Neuron (in vitro differentiated cells): ENCODE data around the gene HEXD.

Source experiments
- H2AFZ ChIP-seq: one replicate; pipeline ENCODE4 v1.6.1; 2013; ENCODE audit warnings: low read depth, mild to moderate bottlenecking, inconsistent platforms, low read length, moderate library complexity
- H3K27me3 ChIP-seq: one replicate; pipeline ENCODE4 v1.6.1; 2013; ENCODE audit warnings: low read length; ENCODE audit not compliant: insufficient read depth
- H3K36me3 ChIP-seq: one replicate; pipeline ENCODE4 v1.6.1; 2013; ENCODE audit warnings: low read length; ENCODE audit not compliant: insufficient read depth
- H3K4me1 ChIP-seq: one replicate; pipeline ENCODE4 v1.6.1; 2013; ENCODE audit warnings: low read length; ENCODE audit not compliant: insufficient read depth
- H3K4me3 ChIP-seq: 2 replicates; pipeline ENCODE4 v1.5.1; 2013; ENCODE audit warnings: mild to moderate bottlenecking, low read length, moderate library complexity
- H3K9me3 ChIP-seq: one replicate; pipeline ENCODE4 v1.6.1; 2013; ENCODE audit warnings: low read length

Gene HEXD

DNA sequence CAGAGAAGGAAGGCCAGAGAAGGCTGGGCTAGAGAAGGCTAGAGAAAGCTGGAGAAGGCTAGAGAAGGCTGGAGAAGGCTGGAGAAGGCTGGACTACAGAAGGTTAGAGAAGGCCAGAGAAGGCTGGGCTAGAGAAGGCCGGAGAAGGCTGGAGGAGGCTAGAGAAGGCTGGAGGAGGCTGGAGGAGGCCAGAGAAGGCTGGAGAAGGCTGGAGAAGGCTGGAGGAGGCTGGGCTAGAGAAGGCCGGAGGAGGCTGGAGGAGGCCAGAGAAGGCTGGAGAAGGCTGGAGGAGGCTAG is 6.7 kb downstream of the HEXD start:
- Histone ChIP-seq H3K36me3 (peaks cover 15% of the 10 kb centered on the region), H3K4me3 (no peak overlapping the region), H2AFZ (no peak overlapping the region), H3K9me3 (peaks cover 6% of the 10 kb centered on the region), H3K27me3 (no peaks in the 10 kb centered on the region), H3K4me1 (peaks cover under 1% of the 10 kb centered on the region)

DNA sequence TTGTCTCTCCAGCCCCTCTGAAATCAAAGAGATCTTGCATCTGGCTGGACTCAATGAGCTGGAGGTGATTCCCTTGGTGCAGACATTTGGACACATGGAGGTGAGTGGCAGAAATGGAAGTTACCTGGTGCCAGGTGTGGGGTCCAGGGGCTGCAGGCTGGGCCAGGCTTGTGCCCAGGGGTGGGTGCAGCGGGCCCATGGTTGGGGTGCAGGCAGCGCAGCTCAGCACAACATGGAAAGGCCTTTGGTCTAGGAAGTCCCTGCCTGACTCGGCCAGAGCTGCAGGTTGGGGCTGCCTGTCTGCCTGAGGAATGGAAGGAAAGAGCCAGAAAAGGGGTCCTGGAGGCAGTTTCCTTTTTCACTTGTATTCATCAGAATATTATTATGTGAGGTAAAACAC is 10.4 kb downstream of the HEXD start:
- no peaks in the 10 kb centered on the region for H3K9me3 ChIP-seq
- no peaks in the 10 kb centered on the region for H3K4me1 ChIP-seq
- H3K4me3 ChIP-seq: no peak overlapping the region
- H3K27me3 ChIP-seq: no peaks in the 10 kb centered on the region
- no peak overlapping the region for H2AFZ ChIP-seq
- H3K36me3 ChIP-seq: peaks cover 6% of the 10 kb centered on the region

DNA sequence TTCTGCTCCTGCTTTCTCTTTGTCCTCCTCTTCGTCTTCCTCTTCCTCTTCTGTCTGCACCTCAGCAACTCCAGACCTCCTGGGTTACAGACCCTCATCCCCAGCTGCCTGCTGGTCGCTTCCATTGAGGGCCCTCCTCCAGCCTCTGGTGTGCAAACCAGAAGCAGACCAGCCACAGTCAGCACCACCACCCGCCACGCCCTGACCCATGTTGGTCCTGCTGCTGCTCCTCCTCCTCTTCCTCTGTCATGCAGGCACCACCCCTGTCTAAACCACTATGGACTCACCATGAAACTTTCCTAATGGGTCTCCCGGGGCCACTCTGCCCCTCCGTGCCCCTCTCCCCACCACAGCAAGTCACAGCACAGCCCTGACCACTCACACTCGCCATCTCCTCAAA is 11.7 kb downstream of the HEXD start:
- Histone ChIP-seq H3K9me3 (no peaks in the 10 kb centered on the region), H3K36me3 (peaks cover 8% of the 10 kb centered on the region), H3K27me3 (no peaks in the 10 kb centered on the region), H2AFZ (no peak overlapping the region), H3K4me3 (no peak overlapping the region), H3K4me1 (no peaks in the 10 kb centered on the region)

DNA sequence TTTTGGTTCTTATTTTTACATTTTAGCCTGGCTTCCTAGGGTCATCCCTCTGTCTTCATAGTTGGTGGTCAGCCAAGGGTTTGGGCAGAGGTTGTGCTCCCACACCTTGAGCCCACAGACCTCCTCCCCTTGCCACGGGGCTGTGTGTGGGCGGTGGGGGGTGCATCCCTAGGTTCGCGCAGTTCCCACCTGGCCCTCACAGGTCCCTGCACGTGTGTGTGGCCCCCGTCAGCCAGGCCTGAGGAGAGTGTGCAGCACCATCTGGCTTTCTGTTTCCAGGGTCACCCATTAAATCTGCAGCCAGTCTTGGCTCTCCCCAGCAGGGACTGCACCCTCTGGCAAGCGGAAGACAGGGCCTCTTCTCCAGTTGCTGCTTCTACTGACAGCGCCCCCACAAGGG is 13.9 kb downstream of the HEXD start:
- no peaks in the 10 kb centered on the region for H3K9me3 ChIP-seq
- no peak overlapping the region for H3K4me3 ChIP-seq
- H2AFZ ChIP-seq: no peak overlapping the region
- no peaks in the 10 kb centered on the region for H3K27me3 ChIP-seq
- H3K36me3 ChIP-seq: peaks cover 12% of the 10 kb centered on the region
- H3K4me1 ChIP-seq: no peaks in the 10 kb centered on the region

DNA sequence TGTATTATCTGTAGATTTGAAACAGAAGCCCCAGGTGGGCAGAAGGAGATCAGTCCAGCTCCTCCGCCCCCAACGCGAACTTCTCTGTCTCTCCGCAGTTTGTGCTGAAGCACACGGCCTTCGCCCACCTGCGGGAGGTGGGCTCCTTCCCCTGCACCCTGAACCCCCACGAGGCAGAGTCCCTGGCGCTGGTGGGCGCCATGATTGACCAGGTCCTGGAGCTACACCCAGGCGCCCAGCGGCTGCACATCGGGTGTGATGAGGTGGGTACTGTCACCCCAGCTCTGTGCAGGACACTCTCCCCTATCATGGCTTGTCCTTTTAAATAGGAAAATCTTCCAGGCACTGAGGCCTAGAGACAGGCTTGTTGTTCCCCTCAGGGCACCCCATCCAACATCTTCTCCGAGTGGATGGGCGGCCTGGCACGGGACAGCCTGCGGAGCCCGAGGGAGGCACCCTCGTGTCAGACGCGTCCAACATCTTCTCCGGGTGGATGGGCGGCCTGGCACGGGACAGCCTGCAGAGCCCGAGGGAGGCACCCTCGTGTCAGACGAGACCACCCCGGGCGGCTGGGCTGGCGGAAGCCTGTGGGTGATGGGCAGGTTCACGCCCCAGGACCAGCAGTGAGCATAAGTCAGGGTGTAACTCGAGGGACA is 15.5 kb downstream of the HEXD start:
- no peaks in the 10 kb centered on the region for H3K9me3 ChIP-seq
- no peak overlapping the region for H3K4me3 ChIP-seq
- no peak overlapping the region for H2AFZ ChIP-seq
- H3K36me3 ChIP-seq: peaks cover 14% of the 10 kb centered on the region
- H3K27me3 ChIP-seq: no peaks in the 10 kb centered on the region
- H3K4me1 ChIP-seq: no peaks in the 10 kb centered on the region

DNA sequence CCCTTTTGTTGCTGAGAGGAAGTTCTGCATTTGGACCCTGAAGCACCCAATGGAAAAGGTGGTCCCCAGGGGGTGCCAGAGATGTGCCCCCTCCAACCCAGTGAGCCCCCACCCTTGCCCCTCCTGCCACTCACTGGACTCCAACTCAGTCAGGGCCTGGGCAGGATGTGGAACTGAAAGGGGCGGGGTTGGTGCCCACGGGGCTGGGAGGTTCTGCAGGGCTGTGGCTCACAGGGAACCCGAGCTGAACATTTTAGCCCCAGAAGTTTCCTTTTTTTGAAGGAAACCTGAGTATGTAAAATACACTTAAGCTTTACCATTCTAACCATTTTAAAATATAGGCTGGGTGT is 16.0 kb downstream of the HEXD start:
- H3K4me3 ChIP-seq: no peak overlapping the region
- no peaks in the 10 kb centered on the region for H3K4me1 ChIP-seq
- no peak overlapping the region for H2AFZ ChIP-seq
- H3K36me3 ChIP-seq: peaks cover 14% of the 10 kb centered on the region
- no peaks in the 10 kb centered on the region for H3K27me3 ChIP-seq
- H3K9me3 ChIP-seq: no peaks in the 10 kb centered on the region

DNA sequence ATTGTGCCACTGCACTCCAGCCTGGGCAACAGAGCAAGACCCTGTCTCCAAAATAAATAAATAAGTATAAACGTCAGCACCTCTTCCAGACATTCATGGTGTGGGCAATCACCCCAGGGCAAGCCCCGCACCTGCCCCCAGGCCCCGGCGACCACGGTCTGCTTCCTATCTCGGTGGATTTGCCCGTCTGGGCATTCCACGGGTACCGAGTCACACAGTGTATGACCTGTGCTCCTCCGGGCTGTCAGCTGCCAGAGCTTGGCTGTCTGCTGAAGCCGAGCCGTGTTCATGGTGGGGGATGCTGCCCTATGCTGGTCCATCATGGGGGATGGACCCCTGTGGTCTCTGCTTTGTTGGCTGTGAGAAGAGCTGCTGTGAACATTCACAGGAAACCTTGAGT is 17.0 kb downstream of the HEXD start:
- peaks cover 14% of the 10 kb centered on the region for H3K36me3 ChIP-seq
- no peaks in the 10 kb centered on the region for H3K27me3 ChIP-seq
- no peaks in the 10 kb centered on the region for H3K9me3 ChIP-seq
- no peak overlapping the region for H2AFZ ChIP-seq
- no peak overlapping the region for H3K4me3 ChIP-seq
- no peaks in the 10 kb centered on the region for H3K4me1 ChIP-seq

DNA sequence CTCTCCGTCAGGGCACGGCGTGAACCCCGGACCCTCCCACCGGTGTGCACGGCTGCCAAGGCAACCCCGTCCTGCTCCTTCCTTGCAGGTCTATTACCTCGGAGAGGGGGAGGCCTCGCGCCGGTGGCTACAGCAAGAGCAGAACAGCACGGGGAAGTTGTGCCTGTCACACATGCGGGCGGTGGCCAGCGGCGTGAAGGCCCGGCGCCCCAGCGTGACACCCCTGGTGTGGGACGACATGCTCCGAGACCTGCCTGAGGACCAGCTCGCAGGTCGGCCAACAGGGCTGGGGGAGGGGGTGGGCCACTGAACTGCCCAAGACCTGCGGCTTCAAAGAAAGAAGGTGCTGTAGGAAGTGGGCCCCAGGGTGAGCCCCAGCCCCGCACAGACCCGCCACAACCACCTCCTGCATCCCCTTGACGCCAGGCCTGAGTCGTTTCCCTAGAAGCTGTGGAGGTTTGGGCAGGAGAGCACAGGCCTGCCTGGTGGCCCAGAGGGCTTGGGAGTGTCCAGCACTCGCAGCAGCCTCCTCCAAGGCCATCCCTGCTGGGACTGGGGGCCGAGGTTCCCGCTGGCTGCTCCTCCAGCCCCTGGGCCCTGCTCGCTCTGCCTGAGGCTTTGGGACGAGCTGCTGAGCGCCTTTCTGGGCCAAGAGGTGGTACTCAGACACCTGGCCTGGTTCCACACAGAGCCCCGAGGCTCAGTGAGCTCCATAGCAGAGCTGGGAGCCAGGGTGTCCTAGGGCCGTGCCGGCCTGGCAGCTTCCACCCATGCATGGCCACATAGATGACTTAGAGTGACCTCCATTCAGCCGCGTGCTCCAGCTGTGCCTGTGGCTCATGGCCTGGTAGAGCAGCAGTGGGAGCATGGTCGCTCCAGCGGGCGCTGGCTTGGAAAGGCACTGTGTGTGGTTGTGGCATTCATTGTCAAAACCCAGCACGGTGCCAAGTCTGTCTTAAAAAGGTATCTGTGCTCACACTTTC is 17.7 kb downstream of the HEXD start:
- H3K4me1 ChIP-seq: no peaks in the 10 kb centered on the region
- no peaks in the 10 kb centered on the region for H3K9me3 ChIP-seq
- H3K27me3 ChIP-seq: no peaks in the 10 kb centered on the region
- H3K4me3 ChIP-seq: no peak overlapping the region
- peaks cover 14% of the 10 kb centered on the region for H3K36me3 ChIP-seq
- no peak overlapping the region for H2AFZ ChIP-seq

DNA sequence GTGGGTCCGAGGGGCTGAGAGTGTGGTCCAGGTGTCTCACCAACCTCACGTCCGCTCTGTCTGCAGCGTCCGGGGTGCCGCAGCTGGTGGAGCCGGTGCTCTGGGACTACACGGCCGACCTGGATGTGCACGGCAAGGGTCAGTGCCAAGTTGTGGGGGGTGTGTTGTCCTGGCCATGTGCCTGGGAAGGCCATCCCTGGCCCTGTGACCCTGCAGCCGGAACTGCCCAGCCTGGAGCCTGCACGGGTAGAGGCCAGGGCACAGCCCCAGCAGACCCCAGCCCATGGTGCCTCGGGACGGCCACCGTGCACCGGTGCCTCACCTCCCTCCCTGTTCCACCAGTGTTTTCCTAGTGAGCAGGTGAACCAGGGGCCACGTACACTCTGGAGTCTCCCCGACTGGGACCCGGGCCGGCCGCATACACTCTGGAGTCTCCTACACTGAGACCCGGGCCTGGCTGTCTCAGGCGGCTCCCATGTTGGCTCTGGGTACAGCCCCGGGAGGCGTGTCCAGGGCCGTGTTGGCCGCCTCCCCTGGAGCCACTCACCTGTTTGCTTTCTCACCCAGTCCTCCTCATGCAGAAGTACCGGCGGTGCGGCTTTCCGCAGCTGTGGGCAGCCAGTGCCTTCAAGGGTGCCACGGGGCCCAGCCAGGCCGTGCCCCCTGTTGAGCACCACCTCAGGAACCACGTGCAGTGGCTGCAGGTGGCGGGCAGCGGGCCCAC is 18.6 kb downstream of the HEXD start:
- no peak overlapping the region for H2AFZ ChIP-seq
- no peaks in the 10 kb centered on the region for H3K27me3 ChIP-seq
- H3K4me1 ChIP-seq: no peaks in the 10 kb centered on the region
- H3K36me3 ChIP-seq: peaks cover 14% of the 10 kb centered on the region
- no peak overlapping the region for H3K4me3 ChIP-seq
- H3K9me3 ChIP-seq: no peaks in the 10 kb centered on the region

DNA sequence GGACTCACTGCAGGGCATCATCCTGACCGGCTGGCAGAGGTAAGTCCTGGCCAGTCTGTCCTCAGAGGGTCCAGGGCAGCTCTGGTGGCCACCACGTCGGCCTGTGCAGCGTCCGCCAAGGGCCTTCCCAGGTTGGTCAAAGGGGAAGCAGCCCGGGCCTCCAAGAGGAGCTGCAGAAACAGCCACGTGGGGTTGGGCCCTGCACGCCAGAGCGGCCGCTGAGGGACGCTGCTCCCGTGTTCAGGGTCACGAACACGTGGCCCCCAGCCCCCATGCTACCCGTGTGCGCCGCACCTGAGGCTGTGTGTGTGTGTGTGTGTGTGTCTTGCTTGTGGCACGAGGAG is 19.1 kb downstream of the HEXD start:
- Histone ChIP-seq H2AFZ (no peak overlapping the region), H3K4me1 (no peaks in the 10 kb centered on the region), H3K9me3 (no peaks in the 10 kb centered on the region), H3K36me3 (peaks cover 16% of the 10 kb centered on the region), H3K27me3 (no peaks in the 10 kb centered on the region), H3K4me3 (no peak overlapping the region)

DNA sequence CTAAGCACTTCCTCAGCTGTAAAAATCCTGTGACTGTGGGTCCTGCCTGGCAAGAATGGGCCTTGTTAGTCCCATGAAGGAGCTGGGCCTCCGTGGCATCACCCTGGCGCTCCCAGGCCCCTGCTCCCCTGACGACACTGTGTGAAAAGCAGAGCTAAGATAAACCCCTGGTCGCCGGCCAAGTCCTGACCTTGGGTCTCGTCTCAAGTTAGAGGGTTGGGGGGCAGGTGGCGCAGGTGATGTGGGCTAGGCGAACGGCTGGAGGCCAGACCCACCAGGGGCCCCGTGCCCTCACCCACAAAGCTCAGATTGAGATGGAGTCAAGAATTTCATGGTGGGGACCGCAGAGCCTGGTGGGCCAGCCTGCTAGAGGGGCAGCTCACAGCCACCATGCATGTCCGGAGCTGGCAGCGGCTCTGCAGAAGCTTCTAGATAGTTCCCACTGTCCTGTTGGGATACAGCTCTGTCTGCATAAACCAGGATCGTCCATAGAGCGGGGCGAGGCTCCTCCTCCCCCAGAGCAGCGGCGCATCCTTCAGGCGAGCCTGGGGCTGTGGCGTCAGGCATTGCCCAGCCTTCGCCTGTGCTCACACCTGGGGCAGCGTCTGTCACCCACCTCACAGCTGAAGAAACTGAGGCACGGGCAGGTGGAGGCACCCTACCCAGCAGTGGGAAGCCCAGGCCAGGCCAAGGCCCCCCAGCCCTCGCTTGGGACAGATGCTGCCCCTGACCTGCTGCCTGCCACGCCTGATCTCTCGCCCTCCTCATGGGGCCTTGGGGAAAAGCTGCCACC is 20.4 kb downstream of the HEXD start:
- Histone ChIP-seq H3K36me3 (peaks cover 26% of the 10 kb centered on the region), H3K9me3 (no peaks in the 10 kb centered on the region), H3K4me1 (no peaks in the 10 kb centered on the region), H3K4me3 (no peak overlapping the region), H3K27me3 (no peaks in the 10 kb centered on the region), H2AFZ (no peak overlapping the region)

DNA sequence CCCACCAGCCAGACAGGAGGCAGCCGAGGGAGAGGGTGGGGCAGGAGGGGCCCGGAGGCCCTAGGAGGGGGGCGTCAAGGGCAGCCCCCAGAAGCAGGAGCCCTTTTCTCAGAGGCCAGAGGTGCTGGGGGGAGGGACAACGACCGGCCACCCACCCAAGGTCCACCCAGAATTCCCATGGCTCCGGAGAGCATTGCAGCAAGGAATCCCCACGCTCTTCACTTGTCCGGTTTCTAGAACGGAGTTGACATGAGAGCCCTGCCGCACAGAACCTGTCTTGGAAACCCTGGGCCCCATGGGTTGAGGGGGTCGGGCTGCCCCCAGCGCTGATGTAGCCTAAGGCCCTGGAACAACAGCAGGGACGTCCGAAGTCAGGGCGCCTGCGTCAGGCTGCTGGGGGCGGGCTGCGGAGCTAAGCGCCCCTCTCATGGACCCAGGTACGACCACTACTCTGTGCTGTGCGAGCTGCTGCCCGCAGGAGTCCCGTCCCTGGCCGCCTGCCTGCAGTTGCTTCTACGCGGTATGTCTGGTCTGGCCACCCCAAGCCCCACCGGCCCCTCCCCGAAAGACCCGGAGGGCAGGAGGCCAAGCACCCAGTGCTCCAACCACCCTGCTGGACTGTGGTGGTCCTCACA is 21.2 kb downstream of the HEXD start:
- Histone ChIP-seq H3K4me3 (no peak overlapping the region), H3K36me3 (peaks cover 29% of the 10 kb centered on the region), H3K9me3 (no peaks in the 10 kb centered on the region), H3K27me3 (no peaks in the 10 kb centered on the region), H2AFZ (no peak overlapping the region), H3K4me1 (no peaks in the 10 kb centered on the region)
